ENCODE measurements around the gene WDR83.

WDR83 gene

GRCh38 chr19:12648088-12648487, 18.5 kb upstream of the WDR83 start:
- CTCF ChIA-PET: no interaction called here
- TF ChIP-seq ZNF707 (tag by site-specific recombination; IDR thresholded peaks at IDR 0.05): no peak
- TF ChIP-seq AEBP2 (tag by site-specific recombination; IDR thresholded peaks at IDR 0.05; ENCODE audit: borderline replicate concordance): no peak
- no peak for TF ChIP-seq ZNF302 (tag by site-specific recombination; IDR thresholded peaks at IDR 0.05; ENCODE audit: low read depth)
- no peak for TF ChIP-seq GLIS1 (tag by site-specific recombination; IDR thresholded peaks at IDR 0.05)
- TF ChIP-seq ZNF664 (tag by site-specific recombination; IDR thresholded peaks at IDR 0.05): no peak
- TF ChIP-seq OVOL3 (tag by site-specific recombination; IDR thresholded peaks at IDR 0.05): no peak
- TF ChIP-seq ZBTB6 (tag by site-specific recombination; IDR thresholded peaks at IDR 0.05): no peak
- TF ChIP-seq ZNF530 (tag by site-specific recombination; IDR thresholded peaks at IDR 0.05; ENCODE audit: low read depth): no peak
- no peak for TF ChIP-seq ZNF670 (tag by site-specific recombination; IDR thresholded peaks at IDR 0.05; ENCODE audit: low read depth)
- no peak for TF ChIP-seq ZNF48 (tag by site-specific recombination; IDR thresholded peaks at IDR 0.05)
- no peak for TF ChIP-seq MYNN (tag by site-specific recombination; IDR thresholded peaks at IDR 0.05; ENCODE audit: borderline replicate concordance)
- TF ChIP-seq ZNF600 (tag by site-specific recombination; IDR thresholded peaks at IDR 0.05): no peak
- TF ChIP-seq BCL6B (tag by site-specific recombination; IDR thresholded peaks at IDR 0.05): no peak
- TF ChIP-seq ZNF548 (tag by site-specific recombination; IDR thresholded peaks at IDR 0.05): no peak
- POLR2A ChIA-PET: interaction anchor here (0.6 to 1.4 kb wide), 2 partner anchors 11 to 79 kb away, joined by 3 to 4 read pairs; no protein-coding TSS in a partner anchor
- no peaks in the 10 kb centered on the region for H3K9me3 ChIP-seq (ENCODE audit: control insufficient read depth, insufficient read depth, low read depth, low read length)
- no peaks in the 10 kb centered on the region for H3K4me1 ChIP-seq (ENCODE audit: control insufficient read depth, insufficient read depth, low read length)
- no peak overlapping the region for H3K4me3 ChIP-seq (ENCODE audit: low read depth, low read length)
- peaks cover 0 to 14% of the 10 kb centered on the region in 2 experiments; a peak in 1 of 3 replicates for H3K36me3 ChIP-seq (ENCODE audit: control insufficient read depth in 2 of 2, insufficient read depth in 1 of 2, low read length in 2 of 2)
- H3K27ac ChIP-seq (ENCODE audit: extremely low read depth, low read depth, low read length): no peak overlapping the region

GRCh38 chr19:12649941-12650340, 16.7 kb upstream of the WDR83 start:
- POLR2A ChIA-PET: interaction anchor here (0.6 to 1.1 kb wide), 3 partner anchors 10 to 155 kb away, joined by 3 to 8 read pairs (median 3); partner anchors contain the start of genes ZNF490 and ZNF791
- TF ChIP-seq ZNF24 (tag by site-specific recombination; IDR thresholded peaks at IDR 0.05) (no peak), RBAK (tag by site-specific recombination; IDR thresholded peaks at IDR 0.05) (no peak), ZNF610 (tag by site-specific recombination; IDR thresholded peaks at IDR 0.05; ENCODE audit: borderline replicate concordance) (no peak), ZSCAN23 (tag by site-specific recombination; IDR thresholded peaks at IDR 0.05) (no peak), ZNF785 (tag by site-specific recombination; IDR thresholded peaks at IDR 0.05) (no peak), YY2 (tag by site-specific recombination; IDR thresholded peaks at IDR 0.05) (no peak), ZNF704 (tag by site-specific recombination; IDR thresholded peaks at IDR 0.05) (no peak)
- CTCF ChIA-PET: no interaction called here

More at GRCh38 chr19:12649941-12650340, 16.7 kb upstream of the WDR83 start:
- Histone ChIP-seq H3K36me3 (ENCODE audit: control insufficient read depth in 2 of 2, insufficient read depth in 1 of 2, low read length in 2 of 2) (peaks cover 0 to 17% of the 10 kb centered on the region in 2 experiments; a peak in 2 of 3 replicates), H3K4me3 (ENCODE audit: low read depth, low read length) (no peak overlapping the region), H3K27ac (ENCODE audit: extremely low read depth, low read depth, low read length) (no peak overlapping the region), H3K9me3 (ENCODE audit: control insufficient read depth, insufficient read depth, low read depth, low read length) (no peaks in the 10 kb centered on the region), H3K4me1 (ENCODE audit: control insufficient read depth, insufficient read depth, low read length) (no peaks in the 10 kb centered on the region)

All from HEK293 (cell line).